Iris pigment epithelial cell (primary cell): Measurements from ENCODE around the gene PRKCH.
"Not testable (repeated sequence)": the region's sequence is repeated elsewhere in the genome, so short reads cannot be mapped to it uniquely, and the experiment has no call there.

Source experiments
- DNase-seq: peaks from one replicate; pipeline ENCODE4 v3.0.0-alpha.2; 2011; ENCODE audit warnings: low read depth

PRKCH gene

GRCh38 chr14:61515436-61516117, 194.2 kb downstream of the PRKCH start:
- no peak for DNase-seq

- DNase-seq: no peak
These were observed 194.9 kb downstream of the PRKCH start for GRCh38 chr14:61516118-61516743.

- DNase-seq: no peak
These were observed 195.7 kb downstream of the PRKCH start for GRCh38 chr14:61516964-61517653.

GRCh38 chr14:61517911-61518384, 196.6 kb downstream of the PRKCH start:
- DNase-seq: no peak

- DNase-seq: no peak
These were observed 197.0 kb downstream of the PRKCH start for GRCh38 chr14:61518403-61518802.

- DNase-seq: no peak
These were observed 197.7 kb downstream of the PRKCH start for GRCh38 chr14:61519106-61519505.

GRCh38 chr14:61519735-61520134, 198.4 kb downstream of the PRKCH start:
- no peak for DNase-seq

- no peak for DNase-seq
These were observed 199.2 kb downstream of the PRKCH start for GRCh38 chr14:61520576-61520975.

- no peak for DNase-seq
These were observed 200.4 kb downstream of the PRKCH start for GRCh38 chr14:61521773-61522172.

GRCh38 chr14:61523751-61524150, 202.4 kb downstream of the PRKCH start:
- DNase-seq: no peak

- peak; percentile 86 for DNase-seq
These were observed 202.9 kb downstream of the PRKCH start for GRCh38 chr14:61524211-61524806.

- no peak for DNase-seq
These were observed 203.5 kb downstream of the PRKCH start for GRCh38 chr14:61524936-61525292.

GRCh38 chr14:61525293-61526011, 204.1 kb downstream of the PRKCH start:
- DNase-seq: peak; percentile 91

GRCh38 chr14:61526405-61527312, 205.3 kb downstream of the PRKCH start:
- no peak for DNase-seq

GRCh38 chr14:61527325-61528100, 206.1 kb downstream of the PRKCH start:
- peak; percentile 95 for DNase-seq

GRCh38 chr14:61528591-61529021, 207.2 kb downstream of the PRKCH start:
- peak; percentile 95 for DNase-seq

- not testable (repeated sequence) for DNase-seq
These were observed 208.0 kb downstream of the PRKCH start for GRCh38 chr14:61529360-61529759.

GRCh38 chr14:61530296-61530695, 208.9 kb downstream of the PRKCH start:
- no peak for DNase-seq

GRCh38 chr14:61530896-61531295, 209.5 kb downstream of the PRKCH start:
- DNase-seq: no peak

- no peak for DNase-seq
These were observed 210.2 kb downstream of the PRKCH start for GRCh38 chr14:61531465-61532122.
